CD4-positive, alpha-beta memory T cell (primary cell): ENCODE measurements around the gene SALL3. TPM values are rescaled to one million over a fixed set of nuclear protein-coding genes. Genes with fewer than 3 reads are reported as not detected.

Experiments
- CTCF ChIA-PET: fragments of 350-600 bp; sonication (Branson Sonifier 250); formaldehyde crosslinking; loops from one replicate; lab custom pipeline; 2021; ENCODE audit warnings: inconsistent platforms; ENCODE audit not compliant: partially characterized antibody; lab: Charles Lee
- POLR2A ChIA-PET: fragments of 350-600 bp; sonication (Branson Sonifier 250); formaldehyde crosslinking; loops from one replicate; lab custom pipeline; 2021; ENCODE audit not compliant: partially characterized antibody; lab: Charles Lee
- DNase-seq, 5 donors: peaks; one replicate each; pipeline versions ENCODE4 v3.0.0 to v3.0.0-alpha.2; 2020 to 2022; ENCODE audit warnings: mixed read lengths in 1 of 5
- H3K27ac ChIP-seq: one replicate; pipeline ENCODE4 v1.7.0; 2013; ENCODE audit warnings: low read depth, low read length
- H3K27me3 ChIP-seq: 2 replicates; pipeline ENCODE4 v1.7.0; 2013; ENCODE audit warnings: mild to moderate bottlenecking, low read length, moderate library complexity; ENCODE audit not compliant: insufficient read depth
- H3K36me3 ChIP-seq: 2 replicates; pipeline ENCODE4 v1.7.0; 2013; ENCODE audit warnings: mild to moderate bottlenecking, low read length, moderate library complexity; ENCODE audit not compliant: insufficient read depth
- H3K4me1 ChIP-seq: 2 replicates; pipeline ENCODE4 v1.7.0; 2013; ENCODE audit warnings: mild to moderate bottlenecking, low read length, moderate library complexity; ENCODE audit not compliant: insufficient read depth
- H3K4me3 ChIP-seq, 2 donors: one replicate each; pipeline ENCODE4 v1.7.0; 2013; ENCODE audit warnings: low read length in 2 of 2, mild to moderate bottlenecking in 1 of 2
- H3K9me3 ChIP-seq, 2 donors: one replicate each; pipeline ENCODE4 v1.7.0; 2013; ENCODE audit warnings: low read length in 2 of 2, control low read depth in 1 of 2; ENCODE audit not compliant: control insufficient read depth in 1 of 2
- H3K27ac Mint-ChIP-seq, 7 donors: one replicate each; pipeline ENCODE4 v1.8.0; 2020 to 2021; ENCODE audit warnings: mixed read lengths in 7 of 7, mild to moderate bottlenecking in 6 of 7, inconsistent platforms in 3 of 7, moderate library complexity in 3 of 7
- H3K27me3 Mint-ChIP-seq, 2 donors: one replicate each; pipeline ENCODE4 v1.8.0; 2020 to 2021; ENCODE audit warnings: mixed read lengths in 2 of 2
- H3K36me3 Mint-ChIP-seq, 2 donors: one replicate each; pipeline ENCODE4 v1.8.0; 2020 to 2021; ENCODE audit warnings: mixed read lengths in 2 of 2, inconsistent platforms in 1 of 2, mild to moderate bottlenecking in 1 of 2
- H3K4me1 Mint-ChIP-seq, 4 donors: one replicate each; pipeline ENCODE4 v1.8.0; 2020 to 2021; ENCODE audit warnings: mixed read lengths in 4 of 4, mild to moderate bottlenecking in 1 of 4
- H3K4me3 Mint-ChIP-seq, 8 donors: one replicate each; pipeline ENCODE4 v1.8.0; 2020 to 2021; ENCODE audit warnings: mixed read lengths in 8 of 8, mild to moderate bottlenecking in 7 of 8, moderate library complexity in 6 of 8, inconsistent platforms in 3 of 8
- H3K9me3 Mint-ChIP-seq, 8 donors: one replicate each; pipeline ENCODE4 v1.8.0; 2020 to 2021; ENCODE audit warnings: mixed read lengths in 8 of 8, mild to moderate bottlenecking in 5 of 8, inconsistent platforms in 3 of 8, moderate library complexity in 1 of 8
- intact Hi-C: fragments of 100-400 bp; cut with micrococcal nuclease; formaldehyde crosslinking; loops from one replicate; pipeline ENCODE4 v1.15.1; 2023
- polyA plus RNA-seq, 2 donors: library from polyadenylated mRNA; unstranded; fragments of 300-500 nt; fragmentation: Illumina TruSeq; gene quantifications; one replicate each; pipeline ENCODE4 v1.2.3, GENCODE V29; 2021
- total RNA-seq, 2 experiments: library from RNA; stranded (reverse); gene quantifications; one replicate each; pipeline ENCODE4 v1.2.3, GENCODE V29; 2021

The SALL3 gene
- total and polyA plus RNA-seq, 4 experiments from 2014 or later, result not detected

DNA sequence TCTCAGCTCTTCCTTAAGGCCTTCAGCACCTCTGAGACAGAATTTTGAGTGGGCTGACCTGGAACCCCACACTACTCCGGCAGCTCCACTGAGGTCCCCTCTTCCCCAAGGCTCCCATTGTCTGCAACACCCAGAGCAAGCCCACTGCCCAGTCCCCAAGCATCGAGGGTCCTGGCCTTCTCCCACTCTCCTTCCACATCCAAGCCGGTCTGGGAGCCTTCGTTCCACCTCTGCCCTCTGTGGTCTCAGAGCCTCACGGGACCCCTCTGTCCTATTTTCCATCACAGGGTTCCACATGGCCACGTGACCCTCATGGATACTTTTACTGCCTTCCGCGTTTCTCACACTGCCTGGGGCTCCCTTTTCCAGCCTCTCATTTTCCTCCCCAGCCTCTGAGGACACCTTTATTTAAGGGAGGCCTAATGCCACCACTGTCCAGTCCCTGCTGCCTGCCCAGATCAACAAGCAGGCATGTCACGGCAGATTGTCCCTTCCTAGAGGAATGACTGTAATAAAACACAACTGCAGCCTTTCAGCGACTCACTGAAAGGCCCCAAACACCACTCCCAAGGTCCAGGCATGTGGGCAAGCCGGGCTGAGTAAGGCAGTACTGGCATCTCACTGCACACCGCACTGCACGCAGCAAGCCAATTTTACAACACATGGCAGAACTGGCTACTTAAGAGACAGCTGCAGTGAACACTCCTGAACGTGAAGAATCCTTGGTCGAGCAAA lies 7.9 kb upstream of the SALL3 start:
- Mint-ChIP-seq H3K9me3 (peaks cover 0 to 6% (median 0%) of the 10 kb centered on the region in 8 donors), H3K4me1 (peaks cover 2 to 11% (median 8%) of the 10 kb centered on the region in 4 donors), H3K27ac (no peak overlapping the region), H3K27me3 (peaks cover 42 to 49% of the 10 kb centered on the region in 2 donors), H3K4me3 (no peak overlapping the region), H3K36me3 (no peaks in the 10 kb centered on the region)
- Histone ChIP-seq H3K27ac (no peak overlapping the region), H3K4me1 (peaks cover 5% of the 10 kb centered on the region), H3K36me3 (no peaks in the 10 kb centered on the region), H3K27me3 (peaks cover 12% of the 10 kb centered on the region), H3K4me3 (no peak overlapping the region), H3K9me3 (no peaks in the 10 kb centered on the region)
- ChIA-PET CTCF (no interaction called here), POLR2A (no interaction called here)
- intact Hi-C loops, result no loop called here
- DNase-seq, result no peak

DNA sequence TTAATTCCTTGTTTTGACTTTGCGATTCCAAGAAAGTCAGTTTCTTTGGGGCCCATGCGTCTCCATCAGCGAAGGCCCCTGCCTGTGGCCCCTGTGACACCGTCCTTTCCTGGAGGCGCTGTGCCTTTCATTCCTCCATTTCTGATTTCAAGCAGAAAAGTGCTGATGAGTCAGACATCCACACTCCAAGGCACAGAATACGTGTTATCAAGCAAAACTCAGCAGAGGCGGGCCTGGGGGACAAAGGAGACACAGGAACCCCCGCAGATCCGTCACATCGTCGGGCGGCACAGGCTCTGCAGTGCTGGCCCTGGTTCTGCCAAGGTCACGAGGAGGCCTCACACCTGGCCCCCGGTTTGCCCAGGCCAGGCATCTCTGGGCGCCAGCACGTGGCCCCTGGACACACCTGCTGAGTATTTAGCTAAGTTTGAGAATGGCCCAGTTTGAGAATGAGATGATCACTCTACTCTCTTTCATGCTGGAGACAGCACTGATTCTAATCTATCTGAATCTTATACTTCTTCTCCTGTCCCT lies 7.2 kb upstream of the SALL3 start:
- Mint-ChIP-seq H3K36me3 (no peaks in the 10 kb centered on the region), H3K27ac (no peak overlapping the region), H3K9me3 (peaks cover 0 to 8% (median 0%) of the 10 kb centered on the region in 8 donors), H3K4me1 (peaks cover 4 to 17% (median 11%) of the 10 kb centered on the region in 4 donors), H3K27me3 (peaks cover 47 to 55% of the 10 kb centered on the region in 2 donors), H3K4me3 (peak overlapping the region in 4 of 8 donors; percentile 25 to 52 (median 39))
- H3K27me3 ChIP-seq, result peaks cover 13% of the 10 kb centered on the region
- no peaks in the 10 kb centered on the region for H3K36me3 ChIP-seq
- H3K27ac ChIP-seq, result no peak overlapping the region
- ChIA-PET CTCF (no interaction called here), POLR2A (no interaction called here)
- DNase-seq, result no peak
- H3K4me3 ChIP-seq, result no peak overlapping the region
- peaks cover 5% of the 10 kb centered on the region for H3K4me1 ChIP-seq
- no peaks in the 10 kb centered on the region for H3K9me3 ChIP-seq
- intact Hi-C loops, result no loop called here

DNA sequence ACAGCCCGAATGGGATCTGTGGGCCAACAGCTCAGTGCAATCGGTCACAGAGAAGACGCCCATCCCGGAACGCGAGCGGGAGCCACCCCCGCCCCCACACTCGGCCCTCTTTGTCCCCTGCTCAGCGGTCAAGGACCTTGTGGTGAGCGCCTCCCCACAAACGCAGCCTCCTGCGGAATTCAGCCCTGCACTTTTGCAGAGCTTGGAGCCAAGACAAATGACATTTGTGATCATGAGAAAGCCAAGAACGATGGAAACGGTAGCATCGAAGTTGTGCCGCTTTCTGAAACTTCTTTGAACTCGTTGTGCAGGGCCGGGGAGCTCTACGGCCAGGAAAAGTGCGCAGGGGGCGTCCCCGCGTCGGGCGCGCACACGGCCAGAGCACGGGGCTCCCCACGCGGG lies 6.7 kb upstream of the SALL3 start:
- Mint-ChIP-seq H3K36me3 (no peaks in the 10 kb centered on the region), H3K9me3 (peaks cover 0 to 9% (median 0%) of the 10 kb centered on the region in 8 donors), H3K27ac (no peak overlapping the region), H3K4me3 (peak overlapping the region in 5 of 8 donors; percentile 25 to 73 (median 40)), H3K4me1 (peaks cover 4 to 20% (median 13%) of the 10 kb centered on the region in 4 donors), H3K27me3 (peaks cover 48 to 58% of the 10 kb centered on the region in 2 donors)
- H3K9me3 ChIP-seq, result no peaks in the 10 kb centered on the region
- no peak overlapping the region for H3K4me3 ChIP-seq
- ChIA-PET POLR2A (no interaction called here), CTCF (no interaction called here)
- no peak overlapping the region for H3K27ac ChIP-seq
- no peak for DNase-seq
- H3K36me3 ChIP-seq, result no peaks in the 10 kb centered on the region
- intact Hi-C loops, result no loop called here
- peaks cover 13% of the 10 kb centered on the region for H3K27me3 ChIP-seq
- H3K4me1 ChIP-seq, result peaks cover 5% of the 10 kb centered on the region

DNA sequence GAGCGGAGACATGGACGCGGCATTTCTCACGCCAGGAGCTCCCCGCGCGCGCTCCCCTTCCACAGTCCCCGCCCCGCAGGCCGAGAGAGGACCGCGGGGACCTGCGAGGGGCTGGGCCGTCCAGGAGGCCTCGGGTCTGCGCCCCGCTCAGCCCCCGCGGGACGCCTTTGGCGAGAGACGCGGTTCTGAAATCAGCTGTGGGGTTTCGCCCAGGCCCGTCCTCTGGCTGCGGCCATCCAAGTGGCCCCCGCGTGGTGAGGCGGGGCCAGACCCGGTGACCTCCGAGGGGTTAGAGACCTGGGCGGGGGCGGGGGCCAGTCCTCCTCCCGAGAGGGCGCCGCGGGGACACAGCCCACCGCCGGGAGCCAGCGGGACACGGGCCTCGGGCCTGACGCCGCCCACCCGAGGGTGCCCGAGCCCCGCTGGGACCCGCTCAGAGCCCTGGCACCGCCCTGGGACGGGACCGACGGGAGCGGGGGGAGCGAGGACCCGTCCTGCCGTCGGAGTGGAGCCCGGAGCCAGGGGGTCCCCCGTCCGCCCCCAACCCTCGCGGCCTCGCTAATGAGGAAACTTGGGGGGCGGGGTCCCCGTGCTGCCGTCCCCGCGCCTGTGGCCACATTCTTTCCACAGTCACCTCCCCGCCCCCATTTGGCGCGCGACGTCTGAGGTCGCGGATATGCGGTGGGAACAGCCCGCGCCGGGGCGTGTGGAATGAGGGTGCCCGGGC lies 6.1 kb upstream of the SALL3 start:
- Histone ChIP-seq H3K9me3 (no peaks in the 10 kb centered on the region), H3K4me3 (no peak overlapping the region), H3K27me3 (peaks cover 13% of the 10 kb centered on the region), H3K4me1 (peaks cover 5% of the 10 kb centered on the region), H3K27ac (no peak overlapping the region), H3K36me3 (no peaks in the 10 kb centered on the region)
- no peaks in the 10 kb centered on the region for H3K36me3 Mint-ChIP-seq
- H3K4me3 Mint-ChIP-seq, result no peak overlapping the region
- no peak for DNase-seq
- CTCF ChIA-PET, result no interaction called here
- POLR2A ChIA-PET, result no interaction called here
- H3K27ac Mint-ChIP-seq, result no peak overlapping the region
- intact Hi-C loops, result no loop called here
- H3K27me3 Mint-ChIP-seq, result peaks cover 48 to 62% of the 10 kb centered on the region in 2 donors
- peaks cover 4 to 20% (median 13%) of the 10 kb centered on the region in 4 donors for H3K4me1 Mint-ChIP-seq
- H3K9me3 Mint-ChIP-seq, result peaks cover 0 to 9% (median 0%) of the 10 kb centered on the region in 8 donors

DNA sequence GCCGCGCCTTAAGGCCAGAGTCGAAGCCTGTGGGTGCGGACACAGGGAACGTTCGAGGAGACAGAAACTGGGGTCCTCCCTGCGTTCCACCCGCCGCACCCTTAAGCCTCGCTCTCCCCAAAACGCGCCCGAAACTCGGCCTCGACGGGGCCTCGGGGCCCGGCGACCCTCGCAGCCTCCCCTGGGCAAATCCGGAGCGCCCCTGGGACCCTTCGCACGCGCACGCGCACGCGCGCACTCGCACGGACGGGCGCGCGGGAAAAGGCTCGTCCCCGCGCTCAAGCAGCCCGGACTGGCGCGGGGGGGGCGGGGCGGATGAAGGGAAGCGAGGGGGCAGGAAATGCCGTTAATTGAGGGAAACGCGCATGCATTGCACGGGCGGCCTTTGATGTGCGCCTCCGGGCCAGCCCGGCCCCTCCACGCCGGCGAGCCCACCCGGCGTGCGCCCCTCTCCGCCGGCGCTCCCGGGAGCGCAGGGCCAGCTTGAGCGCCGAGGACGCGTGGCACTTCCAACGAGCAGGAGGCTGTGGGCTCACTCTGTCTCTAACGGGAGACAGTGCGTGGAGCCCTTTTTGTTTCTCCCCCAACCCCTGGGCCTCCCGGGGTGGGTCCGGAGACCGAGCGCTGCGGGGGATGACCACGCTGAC lies 5.4 kb upstream of the SALL3 start:
- ChIA-PET CTCF (no interaction called here), POLR2A (no interaction called here)
- peaks cover 4 to 20% (median 13%) of the 10 kb centered on the region in 4 donors for H3K4me1 Mint-ChIP-seq
- no peak for DNase-seq
- intact Hi-C loops, result no loop called here
- peak overlapping the region in 3 of 8 donors; percentile 7 to 72 (median 54) for H3K4me3 Mint-ChIP-seq
- Histone ChIP-seq H3K27ac (no peak overlapping the region), H3K4me1 (peaks cover 5% of the 10 kb centered on the region), H3K9me3 (no peaks in the 10 kb centered on the region), H3K36me3 (no peaks in the 10 kb centered on the region), H3K4me3 (no peak overlapping the region), H3K27me3 (peaks cover 13% of the 10 kb centered on the region)
- H3K36me3 Mint-ChIP-seq, result no peaks in the 10 kb centered on the region
- H3K27ac Mint-ChIP-seq, result no peak overlapping the region
- peaks cover 0 to 9% (median 0%) of the 10 kb centered on the region in 8 donors for H3K9me3 Mint-ChIP-seq
- H3K27me3 Mint-ChIP-seq, result peaks cover 46 to 54% of the 10 kb centered on the region in 2 donors

DNA sequence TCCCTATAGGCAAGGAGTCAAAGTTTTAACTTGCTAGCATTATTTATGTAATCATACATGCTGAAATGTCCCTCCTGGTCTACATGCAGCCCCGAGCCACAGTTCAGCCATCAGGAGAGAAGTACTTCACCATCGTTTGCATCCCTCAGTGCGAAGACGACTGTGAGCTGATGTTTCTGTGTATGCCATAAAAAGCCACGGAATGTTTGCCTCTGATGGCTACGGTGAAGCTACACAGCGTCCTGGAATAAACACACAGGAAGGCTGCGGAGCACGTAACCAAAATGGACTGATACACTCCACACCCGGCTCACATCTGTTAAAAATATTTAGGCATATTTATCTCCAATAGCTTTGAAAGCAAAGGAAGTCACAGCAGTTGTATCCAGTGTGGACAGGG lies 4.3 kb upstream of the SALL3 start:
- Mint-ChIP-seq H3K4me1 (peaks cover 4 to 20% (median 13%) of the 10 kb centered on the region in 4 donors), H3K36me3 (no peaks in the 10 kb centered on the region), H3K9me3 (peaks cover 0 to 9% (median 0%) of the 10 kb centered on the region in 8 donors), H3K4me3 (no peak overlapping the region), H3K27ac (no peak overlapping the region), H3K27me3 (peaks cover 46 to 54% of the 10 kb centered on the region in 2 donors)
- intact Hi-C loops, result no loop called here
- POLR2A ChIA-PET, result no interaction called here
- H3K4me1 ChIP-seq, result peaks cover 5% of the 10 kb centered on the region
- H3K27me3 ChIP-seq, result peaks cover 13% of the 10 kb centered on the region
- no peaks in the 10 kb centered on the region for H3K9me3 ChIP-seq
- no peak overlapping the region for H3K4me3 ChIP-seq
- H3K36me3 ChIP-seq, result no peaks in the 10 kb centered on the region
- DNase-seq, result no peak
- H3K27ac ChIP-seq, result no peak overlapping the region
- CTCF ChIA-PET, result no interaction called here
